B cell (primary cell): Measurements from ENCODE around the gene KRT6C. TPM values are rescaled to one million over a fixed set of nuclear protein-coding genes. Genes with fewer than 3 reads are reported as not detected.
"Not testable (repeated sequence)": the region's sequence is repeated elsewhere in the genome, so short reads cannot be mapped to it uniquely, and the experiment has no call there.

Experiments
- ATAC-seq: fragments of 200-7000 bp; cut with Tn5 transposase; one replicate; pipeline ENCODE4 v1.10.0; 2021; ENCODE audit warnings: low read depth, mild to moderate bottlenecking, moderate number of reproducible peaks, moderate library complexity
- CTCF ChIA-PET: fragments of 350-600 bp; sonication (Branson Sonifier 250); formaldehyde crosslinking; loops from one replicate; lab custom pipeline; 2021; ENCODE audit warnings: antibody characterized with exemption, inconsistent platforms; lab: Charles Lee
- POLR2A ChIA-PET: fragments of 350-600 bp; sonication (Branson Sonifier 250); formaldehyde crosslinking; loops from one replicate; lab custom pipeline; 2021; ENCODE audit warnings: antibody characterized with exemption; lab: Charles Lee
- DNase-seq: peaks from one replicate; pipeline ENCODE4 v3.0.0; 2013
- H2AFZ ChIP-seq: 2 replicates; pipeline ENCODE4 v1.6.1; 2012; ENCODE audit warnings: mild to moderate bottlenecking, low read depth, low read length; ENCODE audit not compliant: insufficient read depth, poor library complexity, severe bottlenecking
- H3K27ac ChIP-seq, 2 donors: 1 replicate in 1 of 2; 2 replicates in 1 of 2; pipeline ENCODE4 v1.5.1; 2012 to 2013; ENCODE audit warnings: low read length in 2 of 2, mild to moderate bottlenecking in 2 of 2, moderate library complexity in 1 of 2
- H3K27me3 ChIP-seq, 4 experiments: fragments of 200-600 bp in 1 of 4; sonication (generic) in 1 of 4; replicated peaks in 1 of 4; 1 replicate in 2 of 4; 2 replicates in 2 of 4; pipeline versions ENCODE4 v1.6.1 to v1.7.0; 2013 to 2016; ENCODE audit warnings: low read length in 3 of 4, mild to moderate bottlenecking in 2 of 4, mixed read lengths in 1 of 4, moderate library complexity in 1 of 4; ENCODE audit not compliant: insufficient read depth in 4 of 4, control insufficient read depth in 3 of 4; ENCODE audit errors: control extremely low read depth in 1 of 4
- H3K36me3 ChIP-seq, 2 experiments: replicated peaks in 1 of 2; 1 replicate in 1 of 2; 2 replicates in 1 of 2; pipeline versions ENCODE4 v1.6.1 to v1.7.1; 2013; ENCODE audit warnings: low read length in 1 of 2; ENCODE audit not compliant: insufficient read depth in 2 of 2, control insufficient read depth in 1 of 2; ENCODE audit errors: control extremely low read depth in 1 of 2, extremely low read depth in 1 of 2
- H3K4me1 ChIP-seq, 2 donors: fragments of 200-600 bp in 1 of 2; sonication (generic) in 1 of 2; 1 replicate in 1 of 2; 2 replicates in 1 of 2; pipeline versions ENCODE4 v1.5.1 to v1.6.1; 2013 to 2017; ENCODE audit warnings: low read length in 2 of 2; ENCODE audit not compliant: control insufficient read depth in 2 of 2, insufficient read depth in 2 of 2
- H3K4me2 ChIP-seq: replicated peaks from 2 replicates; pipeline ENCODE3; 2012; ENCODE audit warnings: mild to moderate bottlenecking, low read depth, low read length; ENCODE audit not compliant: poor library complexity, severe bottlenecking
- H3K4me3 ChIP-seq, 5 experiments: fragments of 200-600 bp in 1 of 5; sonication (generic) in 1 of 5; 1 replicate in 3 of 5; 2 replicates in 2 of 5; pipeline versions ENCODE4 v1.5.1 to v1.7.0; 2011 to 2016; ENCODE audit warnings: low read length in 4 of 5, mild to moderate bottlenecking in 4 of 5, low read depth in 2 of 5, control low read depth in 1 of 5, moderate library complexity in 1 of 5; ENCODE audit not compliant: insufficient read depth in 1 of 5; ENCODE audit errors: control extremely low read depth in 1 of 5, extremely low read depth in 1 of 5
- H3K79me2 ChIP-seq: fragments of 200-600 bp; sonication (generic); one replicate; pipeline ENCODE4 v1.6.0; 2016; ENCODE audit warnings: low read length; ENCODE audit not compliant: control insufficient read depth, insufficient read depth
- H3K9ac ChIP-seq: fragments of 200-600 bp; sonication (generic); 2 replicates; pipeline ENCODE4 v1.6.1; 2017; ENCODE audit warnings: mild to moderate bottlenecking, low read length, moderate library complexity
- H3K9me3 ChIP-seq, 3 donors: one replicate each; pipeline versions ENCODE4 v1.6.1 to v1.7.1; 2013; ENCODE audit warnings: low read length in 2 of 3; ENCODE audit not compliant: control insufficient read depth in 2 of 3, insufficient read depth in 1 of 3; ENCODE audit errors: control extremely low read depth in 1 of 3
- H4K20me1 ChIP-seq: 2 replicates; pipeline ENCODE4 v1.6.0; 2012; ENCODE audit warnings: mild to moderate bottlenecking, low read length; ENCODE audit not compliant: insufficient read depth, control insufficient read depth, poor library complexity, severe bottlenecking
- H3K27ac Mint-ChIP-seq: one replicate; pipeline ENCODE4 v1.8.0; 2021; ENCODE audit warnings: mixed read lengths
- H3K27me3 Mint-ChIP-seq: one replicate; pipeline ENCODE4 v1.8.0; 2021; ENCODE audit warnings: mixed read lengths
- H3K4me1 Mint-ChIP-seq: one replicate; pipeline ENCODE4 v1.8.0; 2021; ENCODE audit warnings: mixed read lengths
- H3K4me3 Mint-ChIP-seq: one replicate; pipeline ENCODE4 v1.8.0; 2021; ENCODE audit warnings: mixed read lengths
- H3K9me3 Mint-ChIP-seq: one replicate; pipeline ENCODE4 v1.8.0; 2022; ENCODE audit warnings: mixed read lengths; ENCODE audit not compliant: insufficient read depth
- CTCF ChIP-seq: fragments of 200-600 bp; IDR thresholded peaks from one replicate; pipeline ENCODE4 v1.8.0; 2022; ENCODE audit warnings: antibody characterized with exemption, mild to moderate bottlenecking
- EZH2 ChIP-seq: IDR thresholded peaks from 2 replicates; pipeline ENCODE4 v1.6.1; 2012; ENCODE audit warnings: borderline replicate concordance, low read depth, mild to moderate bottlenecking, moderate library complexity, low read length; ENCODE audit not compliant: insufficient read depth, poor library complexity, severe bottlenecking
- WGBS: methylation state at CpG from one replicate; pipeline ENCODE4 v1.1.5; 2013; ENCODE audit warnings: missing lambda C conversion rate; ENCODE audit not compliant: insufficient coverage; 5-methylcytosine and 5-hydroxymethylcytosine counted together
- intact Hi-C: fragments of 100-400 bp; cut with micrococcal nuclease; formaldehyde crosslinking; loops from one replicate; pipeline ENCODE4 v1.10.0; 2022
- polyA plus RNA-seq: library from polyadenylated mRNA; depleted of rRNA; stranded (reverse); fragments of >200 nt; gene quantifications from 2 replicates; pipeline ENCODE4 v1.2.3, GENCODE V29; 2012
- total RNA-seq, 2 donors: library from RNA; stranded (reverse); fragments of 120-200 nt in 1 of 2; gene quantifications; 1 replicate in 1 of 2; 2 replicates in 1 of 2; pipeline versions ENCODE4 v1.2.3 to v1.2.4, GENCODE V29; 2013 to 2022

Gene KRT6C
- total and polyA plus RNA-seq, 2 donors (not counting 1 experiment from before 2014, with no cell fraction given), result not detected

- Mint-ChIP-seq H3K27me3 (peaks cover 36% of the 10 kb centered on the region), H3K4me1 (no peaks in the 10 kb centered on the region), H3K9me3 (peaks cover 6% of the 10 kb centered on the region), H3K4me3 (no peak overlapping the region), H3K27ac (no peak overlapping the region)
- POLR2A ChIA-PET, result no interaction called here
- H3K4me2 ChIP-seq, result no peak overlapping the region
- no peaks in the 10 kb centered on the region for H3K4me1 ChIP-seq
- no peaks in the 10 kb centered on the region for H3K36me3 ChIP-seq
- peaks cover 0 to 5% (median 1%) of the 10 kb centered on the region in 4 experiments for H3K27me3 ChIP-seq
- H3K9me3 ChIP-seq, result peaks cover 1 to 3% (median 3%) of the 10 kb centered on the region in 3 donors
- no peak overlapping the region for H3K9ac ChIP-seq
- TF ChIP-seq CTCF (no peak), EZH2 (no peak)
- no peak overlapping the region for H2AFZ ChIP-seq
- no peak for DNase-seq
- ATAC-seq, result no peak
- no peak overlapping the region for H3K27ac ChIP-seq
- no peak overlapping the region for H3K4me3 ChIP-seq
- no peaks in the 10 kb centered on the region for H3K79me2 ChIP-seq
- CTCF ChIA-PET, result no interaction called here
- H4K20me1 ChIP-seq, result no peaks in the 10 kb centered on the region
- intact Hi-C loops, result no loop called here
These were observed 15.1 kb upstream of the KRT6C start for GRCh38 chr12:52488736-52489135.

GRCh38 chr12:52487744-52488443 is 14.3 kb upstream of the KRT6C start:
- H3K4me3 ChIP-seq, H3K4me1 Mint-ChIP-seq, H3K9ac ChIP-seq, H3K79me2 ChIP-seq, ATAC-seq, H2AFZ ChIP-seq, intact Hi-C loops, H4K20me1 ChIP-seq, H3K4me2 ChIP-seq, H3K4me1 ChIP-seq, CTCF ChIA-PET, DNase-seq, H3K27ac Mint-ChIP-seq, H3K4me3 Mint-ChIP-seq, H3K27ac ChIP-seq, POLR2A ChIA-PET, H3K9me3 ChIP-seq, H3K36me3 ChIP-seq, H3K27me3 ChIP-seq, H3K9me3 Mint-ChIP-seq: not testable (repeated sequence)
- WGBS, result 78% methylated on average over 5 of the region's 15 CpGs
- H3K27me3 Mint-ChIP-seq, result peaks cover 40% of the 10 kb centered on the region
